Naive thymus-derived CD4-positive, alpha-beta T cell (primary cell): ENCODE measurements around the gene JADE1. TPM values are rescaled to one million over a fixed set of nuclear protein-coding genes. Genes with fewer than 3 reads are reported as not detected.

Experiments
- ATAC-seq: fragments of 150-1000 bp; cut with Tn5 transposase; 2 replicates; pipeline ENCODE4 v1.10.0; 2021; ENCODE audit warnings: mild to moderate bottlenecking, moderate library complexity
- CTCF ChIA-PET: fragments of 350-600 bp; sonication (Branson Sonifier 250); formaldehyde crosslinking; loops from one replicate; lab custom pipeline; 2021; ENCODE audit warnings: antibody characterized with exemption; lab: Charles Lee
- POLR2A ChIA-PET: fragments of 350-600 bp; sonication (Branson Sonifier 250); formaldehyde crosslinking; loops from one replicate; lab custom pipeline; 2021; ENCODE audit warnings: antibody characterized with exemption, inconsistent platforms; lab: Charles Lee
- DNase-seq, 9 donors: peaks; one replicate each; pipeline versions ENCODE4 v3.0.0 to v3.0.0-alpha.2; 2020 to 2022; ENCODE audit warnings: mixed read lengths in 1 of 9
- H3K27ac ChIP-seq: one replicate; pipeline ENCODE4 v1.7.0; 2013; ENCODE audit warnings: mild to moderate bottlenecking, low read depth, low read length, moderate library complexity
- H3K27me3 ChIP-seq, 2 donors: one replicate each; pipeline ENCODE4 v1.7.0; 2013; ENCODE audit warnings: low read length in 2 of 2, mild to moderate bottlenecking in 2 of 2, moderate library complexity in 2 of 2; ENCODE audit not compliant: control insufficient read depth in 2 of 2, insufficient read depth in 2 of 2
- H3K36me3 ChIP-seq, 3 experiments: 1 replicate in 2 of 3; 2 replicates in 1 of 3; pipeline ENCODE4 v1.7.0; 2013; ENCODE audit warnings: low read length in 3 of 3, mild to moderate bottlenecking in 3 of 3, moderate library complexity in 1 of 3; ENCODE audit not compliant: insufficient read depth in 3 of 3, control insufficient read depth in 2 of 3
- H3K4me1 ChIP-seq, 2 donors: one replicate each; pipeline ENCODE4 v1.7.0; 2013; ENCODE audit warnings: low read length in 2 of 2, mild to moderate bottlenecking in 2 of 2, moderate library complexity in 1 of 2; ENCODE audit not compliant: control insufficient read depth in 2 of 2, insufficient read depth in 2 of 2
- H3K4me3 ChIP-seq: 2 replicates; pipeline ENCODE4 v1.7.0; 2013; ENCODE audit warnings: mild to moderate bottlenecking, low read length
- H3K9me3 ChIP-seq, 3 experiments: 1 replicate in 2 of 3; 2 replicates in 1 of 3; pipeline ENCODE4 v1.7.0; 2013; ENCODE audit warnings: low read length in 3 of 3; ENCODE audit not compliant: control insufficient read depth in 2 of 3
- H3K27ac Mint-ChIP-seq, 9 donors: one replicate each; pipeline ENCODE4 v1.8.0; 2020 to 2022; ENCODE audit warnings: mixed read lengths in 9 of 9, mild to moderate bottlenecking in 8 of 9, moderate library complexity in 5 of 9, inconsistent platforms in 2 of 9
- H3K27me3 Mint-ChIP-seq, 5 donors: one replicate each; pipeline ENCODE4 v1.8.0; 2021 to 2022; ENCODE audit warnings: mixed read lengths in 5 of 5, mild to moderate bottlenecking in 1 of 5
- H3K36me3 Mint-ChIP-seq, 5 donors: one replicate each; pipeline ENCODE4 v1.8.0; 2020 to 2022; ENCODE audit warnings: mixed read lengths in 5 of 5, mild to moderate bottlenecking in 3 of 5, inconsistent platforms in 1 of 5
- H3K4me1 Mint-ChIP-seq, 7 donors: one replicate each; pipeline ENCODE4 v1.8.0; 2020 to 2022; ENCODE audit warnings: mixed read lengths in 7 of 7, mild to moderate bottlenecking in 3 of 7, inconsistent platforms in 1 of 7
- H3K4me3 Mint-ChIP-seq, 10 donors: one replicate each; pipeline ENCODE4 v1.8.0; 2020 to 2022; ENCODE audit warnings: mild to moderate bottlenecking in 10 of 10, mixed read lengths in 10 of 10, moderate library complexity in 6 of 10, inconsistent platforms in 2 of 10
- H3K9me3 Mint-ChIP-seq, 11 donors: one replicate each; pipeline ENCODE4 v1.8.0; 2020 to 2022; ENCODE audit warnings: mixed read lengths in 11 of 11, mild to moderate bottlenecking in 4 of 11, inconsistent platforms in 1 of 11, moderate library complexity in 1 of 11
- intact Hi-C, 2 donors: fragments of 100-400 bp; cut with micrococcal nuclease; formaldehyde crosslinking; loops; one replicate each; pipeline ENCODE4 v1.15.1; 2023
- polyA plus RNA-seq, 2 donors: library from polyadenylated mRNA; unstranded; fragments of 300-500 nt; fragmentation: Illumina TruSeq; gene quantifications; one replicate each; pipeline ENCODE4 v1.2.3, GENCODE V29; 2021
- total RNA-seq, 6 experiments: library from RNA in 5 of 6; stranded (reverse) in 5 of 6; gene quantifications; 1 replicate in 5 of 6; 2 replicates in 1 of 6; pipeline ENCODE4 v1.2.3 and lab custom pipeline; 2021 to 2026

JADE1 gene
- total and polyA plus RNA-seq, 7 experiments from 2014 or later: 34.5 to 79.5 (median 55.8) TPM

DNA sequence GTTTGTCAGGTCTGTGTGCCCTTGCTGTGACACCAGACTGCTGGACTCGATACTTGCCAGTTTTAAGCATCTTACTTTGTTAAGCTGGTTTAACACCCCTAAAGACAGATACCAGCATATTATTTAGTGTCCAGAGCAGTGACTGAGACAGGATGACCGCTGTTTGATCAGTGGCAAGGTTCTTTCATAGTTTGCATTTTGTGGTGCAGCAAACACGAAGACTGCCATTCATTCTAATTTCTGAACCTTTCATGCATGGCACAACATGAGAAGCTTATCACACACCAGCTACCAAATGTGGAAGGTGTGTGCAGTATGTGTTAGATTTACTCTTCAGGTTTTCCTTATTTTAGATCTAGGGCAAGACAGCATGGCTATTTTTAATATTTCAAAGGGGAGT lies 28.2 kb downstream of the JADE1 start:
- intact Hi-C loops: loop anchor here in 1 of 2 donors (2.0 kb wide), 1 partner anchor 15 kb away; no protein-coding TSS in a partner anchor
- peaks cover 40 to 88% (median 73%) of the 10 kb centered on the region in 7 donors for H3K4me1 Mint-ChIP-seq
- CTCF ChIA-PET: no interaction called here

DNA sequence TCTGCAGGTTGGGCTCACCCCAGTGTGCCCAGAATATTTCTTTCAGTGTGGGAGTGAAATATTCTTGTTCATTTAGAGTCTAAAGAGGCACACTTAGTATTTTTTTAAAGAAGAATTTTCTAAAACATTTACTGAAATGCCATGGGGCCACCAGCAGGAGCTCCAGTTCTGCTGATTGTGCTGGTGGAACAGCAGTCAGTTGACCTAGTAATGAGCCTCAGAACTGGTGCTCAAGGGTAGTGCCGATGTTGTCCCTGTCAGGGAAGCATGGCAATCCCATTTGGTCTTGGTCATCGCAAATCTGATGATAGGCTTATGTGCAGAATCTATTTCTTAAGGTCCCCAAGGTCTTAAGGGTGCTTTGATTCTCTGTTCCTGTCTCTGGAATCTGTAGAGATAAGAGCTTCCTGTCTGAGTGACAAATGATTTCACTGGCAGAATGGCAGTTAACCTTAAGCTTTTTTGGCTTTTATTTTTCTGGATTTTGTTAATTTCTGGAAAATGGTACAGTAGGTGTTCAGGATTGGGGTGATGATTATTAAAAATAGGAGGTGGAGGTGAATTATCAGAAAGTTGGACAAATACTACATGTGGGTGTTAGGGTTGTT lies 31.3 kb downstream of the JADE1 start:
- H3K36me3 ChIP-seq: peaks cover 12 to 49% (median 16%) of the 10 kb centered on the region in 3 experiments
- Mint-ChIP-seq H3K36me3 (peaks cover 4 to 30% (median 9%) of the 10 kb centered on the region in 5 donors), H3K4me3 (peak overlapping the region in 5 of 10 donors; percentile 12 to 41 (median 32)), H3K4me1 (peaks cover 39 to 80% (median 69%) of the 10 kb centered on the region in 7 donors), H3K9me3 (no peaks in the 10 kb centered on the region), H3K27me3 (no peaks in the 10 kb centered on the region), H3K27ac (peak overlapping the region; percentile 47 to 88 (median 74))
- no peaks in the 10 kb centered on the region for H3K9me3 ChIP-seq
- H3K4me1 ChIP-seq: peaks cover 15 to 26% of the 10 kb centered on the region in 2 donors
- no peak overlapping the region for H3K27ac ChIP-seq
- CTCF ChIA-PET: no interaction called here
- no peaks in the 10 kb centered on the region for H3K27me3 ChIP-seq
- ATAC-seq (peak; percentile 36), DNase-seq (peak in 1 of 9 donors; percentile 14)
- intact Hi-C loops: loop anchor here in 1 of 2 donors (2.0 kb wide), 2 partner anchors 14 to 22 kb away; no protein-coding TSS in a partner anchor
- no peak overlapping the region for H3K4me3 ChIP-seq
- POLR2A ChIA-PET: interaction anchor here (1.5 kb wide), 1 partner anchor 12 kb away, joined by 3 read pairs; no protein-coding TSS in a partner anchor

More for the DNA sequence above, 28.2 kb downstream of the JADE1 start:
- H3K9me3 Mint-ChIP-seq: no peaks in the 10 kb centered on the region
- no peaks in the 10 kb centered on the region for H3K27me3 Mint-ChIP-seq
- peaks cover 2 to 28% (median 8%) of the 10 kb centered on the region in 5 donors for H3K36me3 Mint-ChIP-seq
- DNase-seq (no peak), ATAC-seq (no peak)
- H3K27ac Mint-ChIP-seq: peak overlapping the region in 8 of 9 donors; percentile 8 to 75 (median 28)
- POLR2A ChIA-PET: no interaction called here
- H3K27me3 ChIP-seq: no peaks in the 10 kb centered on the region
- H3K27ac ChIP-seq: no peak overlapping the region
- H3K4me3 ChIP-seq: no peak overlapping the region
- no peaks in the 10 kb centered on the region for H3K9me3 ChIP-seq
- peaks cover 15 to 26% of the 10 kb centered on the region in 2 donors for H3K4me1 ChIP-seq
- peaks cover 0 to 44% (median 12%) of the 10 kb centered on the region in 3 experiments for H3K36me3 ChIP-seq
- peak overlapping the region in 4 of 10 donors; percentile 3 to 26 (median 17) for H3K4me3 Mint-ChIP-seq

DNA sequence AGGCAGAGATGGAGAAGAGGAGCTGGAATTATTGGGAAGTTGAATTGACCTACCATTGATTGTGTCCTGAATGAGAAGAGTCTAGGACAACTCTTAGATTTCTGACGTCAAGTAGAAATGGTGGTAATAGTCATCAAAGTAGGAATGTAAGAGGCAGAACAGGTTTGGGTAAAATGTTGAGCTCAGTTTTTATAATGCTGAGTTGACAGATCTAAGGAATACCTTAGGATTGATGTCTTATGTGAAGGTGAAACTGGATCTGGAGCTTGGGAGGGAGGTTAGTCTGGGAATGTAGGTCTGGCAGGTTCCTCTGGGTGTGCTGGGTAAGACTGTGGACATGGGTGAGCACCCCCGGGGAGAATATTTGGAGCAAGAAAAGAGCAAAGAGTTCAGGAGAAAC lies 31.9 kb downstream of the JADE1 start:
- H3K4me3 ChIP-seq: no peak overlapping the region
- peak overlapping the region in 3 of 10 donors; percentile 2 to 33 (median 24) for H3K4me3 Mint-ChIP-seq
- H3K27ac ChIP-seq: no peak overlapping the region
- H3K27me3 ChIP-seq: no peaks in the 10 kb centered on the region
- ChIA-PET POLR2A (interaction anchor here (1.5 kb wide), 1 partner anchor 12 kb away, joined by 3 read pairs; no protein-coding TSS in a partner anchor), CTCF (interaction anchor here (0.6 kb wide), 1 partner anchor 74 kb away, joined by 3 read pairs; no protein-coding TSS in a partner anchor)
- H3K9me3 ChIP-seq: no peaks in the 10 kb centered on the region
- peak overlapping the region in 8 of 9 donors; percentile 59 to 88 (median 78) for H3K27ac Mint-ChIP-seq
- no peak for DNase-seq
- H3K4me1 Mint-ChIP-seq: peaks cover 37 to 74% (median 63%) of the 10 kb centered on the region in 7 donors
- peaks cover 12 to 53% (median 16%) of the 10 kb centered on the region in 3 experiments for H3K36me3 ChIP-seq
- no peaks in the 10 kb centered on the region for H3K27me3 Mint-ChIP-seq
- peaks cover 15 to 26% of the 10 kb centered on the region in 2 donors for H3K4me1 ChIP-seq
- H3K36me3 Mint-ChIP-seq: peaks cover 4 to 30% (median 14%) of the 10 kb centered on the region in 5 donors
- no peak for ATAC-seq
- no peaks in the 10 kb centered on the region for H3K9me3 Mint-ChIP-seq
- intact Hi-C loops: loop anchor here in 1 of 2 donors (2.0 kb wide), 2 partner anchors 15 to 21 kb away; no protein-coding TSS in a partner anchor

DNA sequence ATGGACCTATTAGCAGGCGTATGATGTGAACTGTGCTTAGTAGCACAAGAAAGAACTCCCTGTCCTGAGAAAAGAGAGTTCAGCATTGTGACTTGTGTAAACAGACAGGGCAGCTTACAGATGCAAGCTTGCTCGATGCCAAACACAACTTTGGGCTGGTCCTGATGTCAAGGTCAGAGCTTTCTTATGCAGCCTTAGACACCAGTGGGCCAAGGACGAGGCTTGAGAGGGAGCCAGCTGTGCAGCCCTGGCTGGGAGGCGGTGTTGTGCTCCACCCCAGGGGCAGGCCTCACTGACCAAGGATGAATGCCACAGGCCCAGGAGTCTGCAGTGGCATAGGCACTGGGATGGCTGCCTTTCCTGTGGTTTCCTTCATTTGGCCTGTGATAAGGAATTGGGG lies 35.4 kb downstream of the JADE1 start:
- peaks cover 23 to 51% (median 32%) of the 10 kb centered on the region in 7 donors for H3K4me1 Mint-ChIP-seq
- Histone ChIP-seq H3K27me3 (no peaks in the 10 kb centered on the region), H3K27ac (no peak overlapping the region), H3K9me3 (no peaks in the 10 kb centered on the region), H3K4me3 (no peak overlapping the region), H3K36me3 (peaks cover 22 to 79% (median 39%) of the 10 kb centered on the region in 3 experiments), H3K4me1 (peaks cover 10 to 13% of the 10 kb centered on the region in 2 donors)
- no peaks in the 10 kb centered on the region for H3K9me3 Mint-ChIP-seq
- ATAC-seq (no peak), DNase-seq (no peak)
- intact Hi-C loops: no loop called here
- H3K27ac Mint-ChIP-seq: peak overlapping the region in 4 of 9 donors; percentile 4 to 54 (median 44)
- no peaks in the 10 kb centered on the region for H3K27me3 Mint-ChIP-seq
- H3K36me3 Mint-ChIP-seq: peaks cover 17 to 48% (median 24%) of the 10 kb centered on the region in 5 donors
- ChIA-PET CTCF (no interaction called here), POLR2A (no interaction called here)
- H3K4me3 Mint-ChIP-seq: no peak overlapping the region

DNA sequence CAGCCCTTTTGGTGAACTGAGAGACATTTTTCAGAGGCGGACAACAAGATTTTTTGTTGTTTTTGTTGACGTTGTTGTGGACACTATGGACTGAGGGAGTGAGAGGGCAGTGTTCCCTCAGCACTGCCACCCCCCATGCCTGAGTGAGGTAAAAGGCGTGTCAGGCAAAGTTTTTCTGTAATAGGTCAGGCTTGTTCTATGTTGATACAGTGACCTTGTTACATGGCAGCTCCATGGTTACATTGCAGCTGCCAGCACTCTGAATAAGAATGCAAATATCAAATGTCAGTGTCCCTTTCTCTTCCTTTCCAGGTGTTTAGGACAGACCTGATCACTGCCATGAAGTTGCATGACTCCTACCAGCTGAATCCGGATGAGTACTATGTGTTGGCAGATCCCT lies 36.6 kb downstream of the JADE1 start:
- no peak for DNase-seq
- ChIA-PET CTCF (no interaction called here), POLR2A (no interaction called here)
- Histone ChIP-seq H3K27me3 (no peaks in the 10 kb centered on the region), H3K9me3 (no peaks in the 10 kb centered on the region), H3K36me3 (peaks cover 22 to 91% (median 39%) of the 10 kb centered on the region in 3 experiments), H3K4me1 (peaks cover 0 to 2% of the 10 kb centered on the region in 2 donors), H3K4me3 (no peak overlapping the region), H3K27ac (no peak overlapping the region)
- no peak for ATAC-seq
- Mint-ChIP-seq H3K27ac (peak overlapping the region in 4 of 9 donors; percentile 21 to 64 (median 50)), H3K27me3 (no peaks in the 10 kb centered on the region), H3K9me3 (no peaks in the 10 kb centered on the region), H3K36me3 (peaks cover 22 to 56% (median 28%) of the 10 kb centered on the region in 5 donors), H3K4me3 (no peak overlapping the region), H3K4me1 (peaks cover 19 to 41% (median 24%) of the 10 kb centered on the region in 7 donors)
- intact Hi-C loops: no loop called here

DNA sequence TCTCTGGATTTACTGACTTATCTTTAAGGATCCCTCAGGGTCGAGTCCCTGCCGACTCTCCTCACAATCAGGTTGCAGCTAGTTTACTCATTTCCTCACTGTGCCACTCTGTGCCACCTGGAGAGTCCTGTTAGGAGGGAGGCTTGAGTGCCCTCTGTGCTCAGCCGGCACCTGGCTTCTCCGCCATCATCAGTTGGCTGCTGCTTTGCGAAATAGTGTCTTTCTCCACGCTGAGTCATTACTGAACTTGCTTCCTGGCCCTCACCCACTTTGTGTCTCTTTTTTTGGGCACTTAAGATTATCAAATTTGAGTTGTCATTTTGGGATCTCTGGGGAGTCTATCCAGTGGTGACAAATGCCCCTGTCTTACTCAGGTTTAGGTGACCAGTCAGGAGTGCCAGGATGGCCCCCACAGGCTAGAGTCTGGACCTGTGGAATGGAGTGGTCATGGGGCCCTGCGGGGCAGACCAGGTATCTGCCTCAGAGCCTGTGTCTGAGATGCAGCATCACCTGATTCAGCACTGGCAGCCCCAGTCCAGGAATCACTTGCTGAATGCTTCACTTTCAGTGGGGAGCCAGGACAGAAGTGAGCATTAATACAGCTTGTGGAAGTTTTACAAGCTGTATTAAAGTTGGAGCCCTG lies 37.7 kb downstream of the JADE1 start:
- no peaks in the 10 kb centered on the region for H3K9me3 ChIP-seq
- DNase-seq (no peak), ATAC-seq (peak; percentile 40)
- Mint-ChIP-seq H3K4me3 (no peak overlapping the region), H3K36me3 (peaks cover 22 to 62% (median 28%) of the 10 kb centered on the region in 5 donors), H3K27ac (peak overlapping the region in 7 of 9 donors; percentile 19 to 76 (median 58)), H3K27me3 (no peaks in the 10 kb centered on the region), H3K4me1 (peaks cover 14 to 33% (median 20%) of the 10 kb centered on the region in 7 donors), H3K9me3 (no peaks in the 10 kb centered on the region)
- no peak overlapping the region for H3K27ac ChIP-seq
- H3K27me3 ChIP-seq: no peaks in the 10 kb centered on the region
- intact Hi-C loops: no loop called here
- POLR2A ChIA-PET: no interaction called here
- CTCF ChIA-PET: no interaction called here
- no peaks in the 10 kb centered on the region for H3K4me1 ChIP-seq
- peaks cover 22 to 96% (median 42%) of the 10 kb centered on the region in 3 experiments for H3K36me3 ChIP-seq
- H3K4me3 ChIP-seq: no peak overlapping the region
